HG03342 (cell line): ENCODE results near the gene PDIA2.
"Not testable (repeated sequence)": the region's sequence is repeated elsewhere in the genome, so short reads cannot be mapped to it uniquely, and the experiment has no call there.

Experiments
- ATAC-seq: cut with Tn5 transposase; IDR thresholded peaks from one replicate; pipeline ENCODE4 v1.9.1; 2021; ENCODE audit warnings: mild to moderate bottlenecking, moderate library complexity; ENCODE audit not compliant: unreplicated experiment

The PDIA2 gene

GRCh38 chr16:263182-263774, 19.7 kb upstream of the PDIA2 start:
- ATAC-seq: no peak

GRCh38 chr16:263944-264343, 19.0 kb upstream of the PDIA2 start:
- no peak for ATAC-seq

- ATAC-seq: no peak
Observed at GRCh38 chr16:264440-264951, 18.5 kb upstream of the PDIA2 start.

GRCh38 chr16:265002-265529, 17.9 kb upstream of the PDIA2 start:
- no peak for ATAC-seq

GRCh38 chr16:265711-266110, 17.3 kb upstream of the PDIA2 start:
- ATAC-seq: no peak

- ATAC-seq: no peak
Observed at GRCh38 chr16:266258-267164, 16.5 kb upstream of the PDIA2 start.

- not testable (repeated sequence) for ATAC-seq
Observed at GRCh38 chr16:267562-267961, 15.4 kb upstream of the PDIA2 start.

GRCh38 chr16:268141-269053, 14.6 kb upstream of the PDIA2 start:
- ATAC-seq: no peak

GRCh38 chr16:269061-269796, 13.7 kb upstream of the PDIA2 start:
- ATAC-seq: no peak

- ATAC-seq: no peak
Observed at GRCh38 chr16:270381-271255, 12.3 kb upstream of the PDIA2 start.

GRCh38 chr16:272633-273546, 10.1 kb upstream of the PDIA2 start:
- no peak for ATAC-seq

GRCh38 chr16:273547-274421, 9.2 kb upstream of the PDIA2 start:
- no peak for ATAC-seq

GRCh38 chr16:275041-275641, 7.8 kb upstream of the PDIA2 start:
- no peak for ATAC-seq

- ATAC-seq: no peak
Observed at GRCh38 chr16:275786-276232, 7.2 kb upstream of the PDIA2 start, which contains the start of gene RGS11. Gene RGS11 (minus strand): TSS chr16:275944. CDS start chr16:275911, 33 bp downstream.

GRCh38 chr16:276426-277077, 6.4 kb upstream of the PDIA2 start:
- no peak for ATAC-seq

- no peak for ATAC-seq
Observed at GRCh38 chr16:278863-279366, 4.0 kb upstream of the PDIA2 start.
